Ovary (tissue), 9 donors: ENCODE data around the gene CHRM5. TPM values are rescaled to one million over a fixed set of nuclear protein-coding genes. Genes with fewer than 3 reads are reported as not detected.

ENCODE experiments used
- DNase-seq, 5 donors: peaks; one replicate each; pipeline ENCODE4 v3.0.0-alpha.2; 2019 to 2020
- H3K27ac ChIP-seq, 2 donors: fragments of 200-600 bp; one replicate each; pipeline versions ENCODE4 v1.5.1 to v1.8.0; 2019 to 2022
- H3K27me3 ChIP-seq: fragments of 200-600 bp; one replicate; pipeline ENCODE4 v1.8.0; 2022
- H3K36me3 ChIP-seq: fragments of 200-600 bp; sonication (generic); one replicate; pipeline ENCODE4 v1.5.1; 2019
- H3K4me1 ChIP-seq: one replicate; pipeline ENCODE4 v1.8.1; 2013; ENCODE audit warnings: mild to moderate bottlenecking, moderate library complexity; ENCODE audit not compliant: insufficient read depth
- H3K4me3 ChIP-seq: fragments of 200-600 bp; sonication (generic); one replicate; pipeline ENCODE4 v1.5.1; 2017
- H3K9me3 ChIP-seq, 2 donors: fragments of 200-600 bp in 1 of 2; sonication (generic) in 1 of 2; one replicate each; pipeline versions ENCODE4 v1.5.1 to v1.8.1; 2013 to 2019; ENCODE audit warnings: mild to moderate bottlenecking in 1 of 2, moderate library complexity in 1 of 2
- EP300 ChIP-seq: sonication (generic); formaldehyde crosslinking; IDR thresholded peaks from one replicate; pipeline ENCODE4 v1.6.1; 2017; ENCODE audit warnings: antibody characterized with exemption
- POLR2A ChIP-seq: fragments of 450-650 bp; IDR thresholded peaks from one replicate; pipeline ENCODE4 v1.6.1; 2017; ENCODE audit warnings: antibody characterized with exemption, mild to moderate bottlenecking, moderate library complexity
- WGBS, 3 donors: extraction: QIAGEN DNeasy Blood & Tissue Kit in 1 of 3; methylation state at CpG; one replicate each; pipeline versions ENCODE4 v1.1.5 to v1.1.7; 2013 to 2017; 5-methylcytosine and 5-hydroxymethylcytosine counted together
- intact Hi-C, 4 donors: fragments of 100-400 bp; cut with DNase I; formaldehyde crosslinking; loops; one replicate each; pipeline versions ENCODE4 v1.11.0 to v1.15.1; 2022 to 2023
- polyA plus RNA-seq, 2 donors: library from polyadenylated mRNA; stranded (reverse); fragments of 200-250 nt in 1 of 2; fragments of 350-450 nt in 1 of 2; fragmentation: Illumina TruSeq in 1 of 2; extraction: RNeasy Lipid Tissue Mini Kit (QIAGEN cat#74804) in 1 of 2; gene quantifications; one replicate each; pipeline ENCODE4 v1.2.3, GENCODE V29; 2013 to 2014
- total RNA-seq, 7 donors: library from RNA; depleted of rRNA in 2 of 7; stranded (reverse); fragments of >200 nt in 2 of 7; fragmentation: NEBNext Ultra II Directional in 3 of 7; extraction: Animal tissue kit (Norgen Biotek cat#: 25700) in 3 of 7; gene quantifications; one replicate each; pipeline versions ENCODE4 v1.1.0 to v1.2.4, GENCODE V29; 2016 to 2023
- TF ChIP-seq, protein P1 (sequence below), 3 donors: fragments of 450-650 bp in 2 of 3; fragments of 200-600 bp in 1 of 3; IDR thresholded peaks; one replicate each; pipeline versions ENCODE4 v1.5.1 to v1.8.0; 2016 to 2022; ENCODE audit warnings: antibody characterized with exemption in 3 of 3, mild to moderate bottlenecking in 1 of 3
- donor health status: DM: no; HTN: no; CAD: no; lungs with moderate emphysema.
- donor health status: DM: no; HTN: no; CAD: no.
- donor health status: Bipolar disorder and iron deficiency.
- donor health status: DM: yes; HTN: yes; CAD: no.
- donor health status: DM: no; HTN: no; CAD: no.
- donor health status: DM: yes; HTN: yes; CAD: no.

Gene CHRM5
- total and polyA plus RNA-seq, 9 donors, result 0.08 TPM; not detected in 8

DNA sequence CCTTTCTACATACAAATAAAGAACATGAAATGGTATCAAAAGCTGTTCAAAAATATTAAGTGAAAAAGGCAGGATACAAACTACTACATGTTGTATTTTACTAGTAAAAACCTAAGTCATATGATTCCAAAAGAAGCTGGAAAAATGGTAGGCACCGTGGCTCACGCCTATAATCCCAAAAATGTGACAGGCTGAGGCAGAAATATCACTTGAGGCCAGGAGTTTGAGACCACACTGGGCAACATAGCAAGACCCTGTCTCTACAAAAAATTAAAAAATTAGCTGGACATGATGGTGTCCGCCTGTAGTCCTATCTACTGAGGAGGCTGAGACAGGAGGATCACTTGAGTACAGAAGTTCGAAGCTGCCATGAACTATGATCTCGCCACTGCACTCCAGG lies 131.6 kb downstream of the CHRM5 start:
- no peak overlapping the region for H3K4me3 ChIP-seq
- 90 to 97% (median 94%) methylated on average over 5 of the region's 5 CpGs for WGBS, 3 donors
- no peaks in the 10 kb centered on the region for H3K36me3 ChIP-seq
- intact Hi-C loops, result loop anchor here in 1 of 4 donors (5.0 kb wide), 1 partner anchor 127 kb away; the partner anchor contains the start of gene EMC4
- DNase-seq, result no peak
- TF ChIP-seq EP300 (no peak), POLR2A (no peak)
- TF ChIP-seq, protein P1, sequence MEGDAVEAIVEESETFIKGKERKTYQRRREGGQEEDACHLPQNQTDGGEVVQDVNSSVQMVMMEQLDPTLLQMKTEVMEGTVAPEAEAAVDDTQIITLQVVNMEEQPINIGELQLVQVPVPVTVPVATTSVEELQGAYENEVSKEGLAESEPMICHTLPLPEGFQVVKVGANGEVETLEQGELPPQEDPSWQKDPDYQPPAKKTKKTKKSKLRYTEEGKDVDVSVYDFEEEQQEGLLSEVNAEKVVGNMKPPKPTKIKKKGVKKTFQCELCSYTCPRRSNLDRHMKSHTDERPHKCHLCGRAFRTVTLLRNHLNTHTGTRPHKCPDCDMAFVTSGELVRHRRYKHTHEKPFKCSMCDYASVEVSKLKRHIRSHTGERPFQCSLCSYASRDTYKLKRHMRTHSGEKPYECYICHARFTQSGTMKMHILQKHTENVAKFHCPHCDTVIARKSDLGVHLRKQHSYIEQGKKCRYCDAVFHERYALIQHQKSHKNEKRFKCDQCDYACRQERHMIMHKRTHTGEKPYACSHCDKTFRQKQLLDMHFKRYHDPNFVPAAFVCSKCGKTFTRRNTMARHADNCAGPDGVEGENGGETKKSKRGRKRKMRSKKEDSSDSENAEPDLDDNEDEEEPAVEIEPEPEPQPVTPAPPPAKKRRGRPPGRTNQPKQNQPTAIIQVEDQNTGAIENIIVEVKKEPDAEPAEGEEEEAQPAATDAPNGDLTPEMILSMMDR (IDR thresholded peaks at IDR 0.05), result no peak
- no peaks in the 10 kb centered on the region for H3K27me3 ChIP-seq
- peaks cover 2% of the 10 kb centered on the region for H3K4me1 ChIP-seq
- no peak overlapping the region for H3K27ac ChIP-seq
- H3K9me3 ChIP-seq, result no peaks in the 10 kb centered on the region

- H3K27ac ChIP-seq, result peak within 1 kb of the TSS; percentile 13 to 70
- DNase-seq, result peak; percentile 98 to 99 (median 98)
- WGBS, 3 donors, result 0 to 2% (median 0%) methylated on average over 45 to 48 of the region's 48 CpGs
- intact Hi-C loops, result loop anchor here in 2 of 4 donors (2.0 to 5.0 kb wide), 2 partner anchors 123 to 126 kb away; partner anchors contain the start of gene EMC4 (in 2 of the 2)
- TF ChIP-seq, protein P1 (IDR thresholded peaks at IDR 0.05), result no peak
- TF ChIP-seq POLR2A, result peak; percentile 46
- H3K4me1 ChIP-seq, result peaks cover 2% of the 10 kb centered on the region
- peak within 1 kb of the TSS; percentile 87 for H3K4me3 ChIP-seq
- H3K9me3 ChIP-seq, result no peaks in the 10 kb centered on the region
- H3K36me3 ChIP-seq, result no peaks in the 10 kb centered on the region
- no peaks in the 10 kb centered on the region for H3K27me3 ChIP-seq
These were observed 133.3 kb downstream of the CHRM5 start, which contains the start of the genes EMC7 and PGBD4 for GRCh38 chr15:34101366-34102174. TSS of gene EMC7 (minus strand) at chr15:34101862. CDS start at chr15:34101839, 23 bp downstream. TSS of gene PGBD4 (plus strand) at chr15:34102083. CDS start at chr15:34102532, 449 bp downstream.

GRCh38 chr15:34102175-34102925 lies 134.1 kb downstream of the CHRM5 start:
- WGBS, 3 donors, result 18 to 24% (median 21%) methylated on average over 29 of the region's 29 CpGs
- intact Hi-C loops, result loop anchor here in 2 of 4 donors (2.0 to 5.0 kb wide), 2 partner anchors 122 to 125 kb away; partner anchors contain the start of gene EMC4 (in 2 of the 2)
- Histone ChIP-seq H3K4me3 (peak overlapping the region; percentile 87), H3K27me3 (no peaks in the 10 kb centered on the region), H3K27ac (peak overlapping the region in 1 of 2 donors; percentile 70), H3K9me3 (no peaks in the 10 kb centered on the region), H3K36me3 (no peaks in the 10 kb centered on the region), H3K4me1 (peaks cover 2% of the 10 kb centered on the region)
- DNase-seq, result no peak
- TF ChIP-seq, protein P1 (IDR thresholded peaks at IDR 0.05), result no peak
- TF ChIP-seq POLR2A, result no peak
- TF ChIP-seq EP300, result no peak

DNA sequence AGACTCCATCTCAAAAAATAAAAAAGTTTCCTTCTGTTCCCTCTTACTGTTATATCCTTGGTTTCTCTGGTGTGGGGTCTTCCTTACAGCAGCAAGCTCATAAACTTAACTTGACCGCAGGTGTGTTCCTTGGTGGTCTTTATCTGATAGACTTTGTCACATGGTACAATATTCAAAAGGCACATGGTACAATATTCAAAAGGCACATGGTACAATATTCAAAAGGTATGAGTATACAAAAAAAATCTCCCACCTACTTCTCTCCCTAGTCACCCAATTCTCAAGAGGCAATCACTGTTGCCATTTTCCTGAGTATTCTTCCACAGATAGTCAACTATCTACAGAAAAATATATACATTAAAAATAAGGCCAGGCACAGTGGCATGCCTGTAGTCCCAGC lies 138.1 kb downstream of the CHRM5 start:
- intact Hi-C loops, result loop anchor here in 1 of 4 donors (5.0 kb wide), 1 partner anchor 266 kb away; no protein-coding TSS in a partner anchor
- Histone ChIP-seq H3K9me3 (no peaks in the 10 kb centered on the region), H3K27ac (no peak overlapping the region), H3K36me3 (no peaks in the 10 kb centered on the region), H3K4me3 (no peak overlapping the region), H3K4me1 (peaks cover 2% of the 10 kb centered on the region), H3K27me3 (no peaks in the 10 kb centered on the region)
- TF ChIP-seq POLR2A (no peak), EP300 (no peak)
- TF ChIP-seq, protein P1 (IDR thresholded peaks at IDR 0.05), result no peak
- DNase-seq, result no peak
- 85 to 94% (median 89%) methylated on average over 1 of the region's 1 CpG for WGBS, 3 donors
